Measurements from ENCODE around the gene MYO5C. TPM values are rescaled to one million over a fixed set of nuclear protein-coding genes. Genes with fewer than 3 reads are reported as not detected.

The MYO5C gene
- total and polyA plus RNA-seq, 2 of the 4 experiments (the other 2 are of a cell fraction), result under 0.01 to 0.03 TPM

- Histone ChIP-seq H3K27me3 (ENCODE audit: control insufficient read depth, insufficient read depth, low read length) (no peaks in the 10 kb centered on the region), H3K36me3 (ENCODE audit: control insufficient read depth, insufficient read depth, low read length) (peaks cover 5% of the 10 kb centered on the region; the same call in 1 of the 2 replicates), H3K18ac (ENCODE audit: low read depth, low read length) (peak overlapping the region; percentile 31), H3K27ac (ENCODE audit: insufficient read depth, low read length) (peak overlapping the region; percentile 91), H3K14ac (replicated peaks; ENCODE audit: low read depth, low read length) (peak overlapping the region; percentile 5), H3K4me1 (ENCODE audit: control insufficient read depth, insufficient read depth, low read length) (peaks cover 16% of the 10 kb centered on the region), H4K20me1 (ENCODE audit: insufficient read depth, low read length) (no peaks in the 10 kb centered on the region; the same call in 1 of the 2 replicates), H4K5ac (ENCODE audit: low read depth, low read length) (peak overlapping the region; percentile 24), H3K4me3 (ENCODE audit: insufficient read depth, low read depth, low read length) (no peak overlapping the region), H3K4me2 (ENCODE audit: low read depth, low read length) (peak overlapping the region; percentile 65), H3K9ac (ENCODE audit: low read depth, low read length) (no peak overlapping the region), H4K8ac (ENCODE audit: low read depth in 2 of 2, low read length in 2 of 2) (peak overlapping the region; percentile 56 to 83; a peak in 3 of 4 replicates), H3K23ac (ENCODE audit: low read depth, low read length) (peak overlapping the region; percentile 34; the same call in 1 of the 2 replicates), H2BK5ac (ENCODE audit: low read depth, low read length, poor library complexity, severe bottlenecking) (peak overlapping the region; percentile 84), H2BK15ac (ENCODE audit: low read depth, low read length) (peak overlapping the region; percentile 89; the same call in 2 of the 3 replicates), H3K9me3 (ENCODE audit: control insufficient read depth, insufficient read depth, low read length) (peaks cover 2% of the 10 kb centered on the region; the same call in 1 of the 2 replicates), H2AFZ (replicated peaks; ENCODE audit: low read length, poor library complexity) (peak overlapping the region; percentile 63), H3K9me1 (ENCODE audit: insufficient read depth, low read length) (peaks cover 24% of the 10 kb centered on the region), H2BK120ac (ENCODE audit: low read depth, low read length) (peak overlapping the region; percentile 86), H2BK20ac (ENCODE audit: low read depth, low read length) (peak overlapping the region; percentile 63), H3K56ac (ENCODE audit: extremely low read depth, insufficient read depth, low read length) (peak overlapping the region; percentile 66; the same call in 1 of the 2 replicates), H2AK5ac (ENCODE audit: low read depth, low read length) (peak overlapping the region; percentile 88), H4K91ac (ENCODE audit: insufficient read depth, low read depth, low read length) (peak overlapping the region; percentile 90), H3K4ac (ENCODE audit: low read depth, low read length) (peak overlapping the region; percentile 78), H2AK9ac (replicated peaks; ENCODE audit: low read depth, low read length, poor library complexity) (peak overlapping the region; percentile 86), H3K79me1 (ENCODE audit: low read depth in 1 of 2, low read length in 2 of 2) (peaks cover 18 to 47% of the 10 kb centered on the region in 2 experiments; a peak in 3 of 4 replicates)
- no peak for TF ChIP-seq FOS (IDR thresholded peaks at IDR 0.05; ENCODE audit: low read depth, low read length)
- TF ChIP-seq ELK1 (IDR thresholded peaks at IDR 0.05; ENCODE audit: borderline replicate concordance, low read depth, low read length), result no peak
- TF ChIP-seq CEBPB (IDR thresholded peaks at IDR 0.05; ENCODE audit: low read depth, low read length), result no peak
- no peak for TF ChIP-seq BHLHE40 (IDR thresholded peaks at IDR 0.05; ENCODE audit: low read depth, low read length)
- no peak for TF ChIP-seq MAZ (IDR thresholded peaks at IDR 0.05; ENCODE audit: borderline replicate concordance, low read depth, low read length)
- no peak for TF ChIP-seq CHD1 (IDR thresholded peaks at IDR 0.05; ENCODE audit: low read depth, low read length)
- no peak for TF ChIP-seq MXI1 (IDR thresholded peaks at IDR 0.05; ENCODE audit: borderline replicate concordance, low read depth, low read length)
- no peak for TF ChIP-seq RFX5 (IDR thresholded peaks at IDR 0.05; ENCODE audit: low read depth, low read length)
- TF ChIP-seq RAD21 (IDR thresholded peaks at IDR 0.05; ENCODE audit: low read length), result no peak
- TF ChIP-seq SMC3 (IDR thresholded peaks at IDR 0.05; ENCODE audit: low read depth, low read length), result no peak
- TF ChIP-seq CTCF (conservative IDR thresholded peaks at IDR 0.05; ENCODE audit: low read depth, low read length), result no peak
- no peak for TF ChIP-seq MAFK (IDR thresholded peaks at IDR 0.05; ENCODE audit: low read depth, low read length)
- TF ChIP-seq USF2 (IDR thresholded peaks at IDR 0.05; ENCODE audit: low read depth, low read length), result no peak
- TF ChIP-seq POLR2A (IDR thresholded peaks at IDR 0.05; ENCODE audit: low read depth, low read length), result no peak
- TF ChIP-seq RCOR1 (IDR thresholded peaks at IDR 0.05; ENCODE audit: insufficient replicate concordance, low read length), result no peak
- ChIA-PET CTCF (interaction anchor here (0.8 kb wide), 1 partner anchor 82 kb away, joined by 3 read pairs; no protein-coding TSS in a partner anchor), POLR2A (ENCODE audit: unreplicated experiment) (interaction anchor here (0.6 kb wide), 1 partner anchor 68 kb away, joined by 3 read pairs; no protein-coding TSS in a partner anchor)
- intact Hi-C loops (cut with micrococcal nuclease), result loop anchor here (2.0 kb wide), 1 partner anchor 16 kb away; no protein-coding TSS in a partner anchor
- no peak for ATAC-seq (ENCODE audit: low read depth)
- dilution Hi-C loops (cut with HindIII; ENCODE audit: low sequenced_read_pairs, unreplicated experiment), result no loop called here
- DNase-seq, result no peak
- in situ Hi-C loops (cut with MboI; ENCODE audit: low sequenced_read_pairs), result no loop called here
- BruUV-seq (replicated peaks), result no TSS peak
- 95% methylated on average over 9 of the region's 22 CpGs; no CpG with 5 or more reads in 1 of the 2 experiments for WGBS, 2 experiments (ENCODE audit: extremely low coverage in 2 of 2, insufficient read length in 1 of 2)
These were observed 132.7 kb downstream of the MYO5C start for GRCh38 chr15:52162876-52163275.
